ENCODE data around the gene LRP3. TPM values are rescaled to one million over a fixed set of nuclear protein-coding genes. Genes with fewer than 3 reads are reported as not detected.
A peak's percentile ranks its signal among the peaks of the same experiment; 100 is the strongest.

Gene LRP3
- total and polyA plus RNA-seq, 2 experiments from 2014 or later, result 3.5 to 62.7 TPM

DNA sequence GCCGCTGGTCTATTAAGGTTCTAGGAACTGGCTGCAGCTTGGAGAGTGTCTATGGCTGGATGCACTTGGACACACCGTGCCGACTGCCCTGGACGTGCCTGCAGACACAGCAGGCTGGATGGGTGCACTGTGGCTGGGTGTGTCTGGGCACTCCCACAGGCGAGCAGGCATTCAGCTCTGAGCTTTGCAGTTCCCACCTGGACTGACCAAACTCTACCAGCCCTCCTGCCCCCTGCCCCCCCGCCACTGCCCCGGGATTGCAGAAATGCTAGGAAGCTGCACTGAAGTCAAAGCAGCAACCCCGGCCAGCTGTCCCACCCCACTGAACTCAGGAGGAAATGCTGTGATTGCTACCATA lies 7.0 kb upstream of the LRP3 start:
- no peaks in the 10 kb centered on the region for H4K20me1 ChIP-seq (replicated peaks; ENCODE audit: insufficient read depth)
- no peak for ATAC-seq
- H3K27me3 Mint-ChIP-seq (ENCODE audit: insufficient read depth, low read depth, poor library complexity), result peaks cover 13% of the 10 kb centered on the region
- peaks cover 6% of the 10 kb centered on the region for H3K4me1 ChIP-seq (ENCODE audit: insufficient read depth)
- no peaks in the 10 kb centered on the region for H3K9me3 Mint-ChIP-seq
- peak overlapping the region; percentile 48; the same call in 2 of the 3 replicates for H3K4me3 Mint-ChIP-seq
- H3F3A ChIP-seq (replicated peaks; ENCODE audit: low read depth), result peaks cover 3% of the 10 kb centered on the region; the same call in 1 of the 2 replicates
- no peaks in the 10 kb centered on the region for H3K36me3 ChIP-seq (ENCODE audit: insufficient read depth)
- H3K9me2 ChIP-seq (ENCODE audit: insufficient read depth), result no peaks in the 10 kb centered on the region
- peaks cover under 1% of the 10 kb centered on the region; the same call in 1 of the 2 replicates for H3K27me3 ChIP-seq (ENCODE audit: insufficient read depth)
- no peaks in the 10 kb centered on the region for H3K79me2 ChIP-seq (replicated peaks; ENCODE audit: insufficient read depth)
- H3K4me3 ChIP-seq, result no peak overlapping the region
- peak overlapping the region; percentile 86; the same call in 1 of the 2 replicates for H2AFZ ChIP-seq
- no peak for DNase-seq (ENCODE audit: low spot score)
- no peak overlapping the region for H3K27ac ChIP-seq (ENCODE audit: low read depth)
- TF ChIP-seq POLR2AphosphoS5 (IDR thresholded peaks at IDR 0.05; ENCODE audit: low read depth) (no peak), EZH2phosphoT487 (IDR thresholded peaks at IDR 0.05; ENCODE audit: unreplicated experiment) (no peak), ZNF114 (CRISPR knock-in tag; IDR thresholded peaks at IDR 0.05) (no peak), ETS1 (IDR thresholded peaks at IDR 0.05) (no peak)
- TF ChIP-seq, protein P1, sequence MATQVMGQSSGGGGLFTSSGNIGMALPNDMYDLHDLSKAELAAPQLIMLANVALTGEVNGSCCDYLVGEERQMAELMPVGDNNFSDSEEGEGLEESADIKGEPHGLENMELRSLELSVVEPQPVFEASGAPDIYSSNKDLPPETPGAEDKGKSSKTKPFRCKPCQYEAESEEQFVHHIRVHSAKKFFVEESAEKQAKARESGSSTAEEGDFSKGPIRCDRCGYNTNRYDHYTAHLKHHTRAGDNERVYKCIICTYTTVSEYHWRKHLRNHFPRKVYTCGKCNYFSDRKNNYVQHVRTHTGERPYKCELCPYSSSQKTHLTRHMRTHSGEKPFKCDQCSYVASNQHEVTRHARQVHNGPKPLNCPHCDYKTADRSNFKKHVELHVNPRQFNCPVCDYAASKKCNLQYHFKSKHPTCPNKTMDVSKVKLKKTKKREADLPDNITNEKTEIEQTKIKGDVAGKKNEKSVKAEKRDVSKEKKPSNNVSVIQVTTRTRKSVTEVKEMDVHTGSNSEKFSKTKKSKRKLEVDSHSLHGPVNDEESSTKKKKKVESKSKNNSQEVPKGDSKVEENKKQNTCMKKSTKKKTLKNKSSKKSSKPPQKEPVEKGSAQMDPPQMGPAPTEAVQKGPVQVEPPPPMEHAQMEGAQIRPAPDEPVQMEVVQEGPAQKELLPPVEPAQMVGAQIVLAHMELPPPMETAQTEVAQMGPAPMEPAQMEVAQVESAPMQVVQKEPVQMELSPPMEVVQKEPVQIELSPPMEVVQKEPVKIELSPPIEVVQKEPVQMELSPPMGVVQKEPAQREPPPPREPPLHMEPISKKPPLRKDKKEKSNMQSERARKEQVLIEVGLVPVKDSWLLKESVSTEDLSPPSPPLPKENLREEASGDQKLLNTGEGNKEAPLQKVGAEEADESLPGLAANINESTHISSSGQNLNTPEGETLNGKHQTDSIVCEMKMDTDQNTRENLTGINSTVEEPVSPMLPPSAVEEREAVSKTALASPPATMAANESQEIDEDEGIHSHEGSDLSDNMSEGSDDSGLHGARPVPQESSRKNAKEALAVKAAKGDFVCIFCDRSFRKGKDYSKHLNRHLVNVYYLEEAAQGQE (IDR thresholded peaks at IDR 0.05; ENCODE audit: unreplicated experiment), result no peak
- peaks cover 10% of the 10 kb centered on the region for H3K4me1 Mint-ChIP-seq
- no peak overlapping the region for H3K27ac Mint-ChIP-seq
- peak overlapping the region; percentile 38 for H3K4me2 ChIP-seq
- no peaks in the 10 kb centered on the region for H3K36me3 Mint-ChIP-seq (ENCODE audit: low read depth)

DNA sequence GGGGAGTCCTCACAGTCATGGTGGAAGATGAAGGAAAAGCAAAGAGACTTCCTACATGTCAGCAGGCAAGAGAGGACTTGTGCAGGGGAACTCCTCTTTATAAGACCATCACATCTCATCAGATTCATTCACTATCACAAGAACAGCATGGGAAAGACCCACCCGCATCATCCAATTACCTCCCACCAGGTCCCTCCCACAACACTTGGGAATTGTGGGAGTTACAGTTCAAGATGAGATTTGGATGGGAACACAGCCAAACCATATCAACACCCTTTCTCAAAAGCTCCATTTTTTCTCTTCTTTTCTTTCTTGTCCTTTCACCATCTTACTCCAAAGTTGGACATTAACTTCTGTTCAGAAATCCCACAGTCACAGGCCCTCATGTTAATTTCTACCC lies 4.7 kb upstream of the LRP3 start:
- no peak for DNase-seq (ENCODE audit: low spot score)
- H3K9me3 Mint-ChIP-seq, result no peaks in the 10 kb centered on the region; the same call in 2 of the 3 replicates
- no peaks in the 10 kb centered on the region for H3K36me3 ChIP-seq (ENCODE audit: insufficient read depth)
- H3K27ac ChIP-seq (ENCODE audit: low read depth), result no peak overlapping the region
- no peaks in the 10 kb centered on the region for H4K20me1 ChIP-seq (replicated peaks; ENCODE audit: insufficient read depth)
- no peaks in the 10 kb centered on the region for H3K79me2 ChIP-seq (replicated peaks; ENCODE audit: insufficient read depth)
- no peaks in the 10 kb centered on the region for H3K36me3 Mint-ChIP-seq (ENCODE audit: low read depth)
- peaks cover 10% of the 10 kb centered on the region for H3K4me1 Mint-ChIP-seq
- no peak for ATAC-seq
- no peak overlapping the region for H2AFZ ChIP-seq
- 0 out of 2 replicates have a peak, but pooled peaks cover 3% of the 10 kb centered on the region for H3F3A ChIP-seq (replicated peaks; ENCODE audit: low read depth)
- no peak overlapping the region for H3K4me3 Mint-ChIP-seq
- H3K27me3 Mint-ChIP-seq (ENCODE audit: insufficient read depth, low read depth, poor library complexity), result peaks cover 24% of the 10 kb centered on the region
- H3K27ac Mint-ChIP-seq, result no peak overlapping the region
- H3K9me2 ChIP-seq (ENCODE audit: insufficient read depth), result no peaks in the 10 kb centered on the region
- peaks cover 17% of the 10 kb centered on the region for H3K27me3 ChIP-seq (ENCODE audit: insufficient read depth)
- no peak overlapping the region for H3K4me3 ChIP-seq
- H3K4me2 ChIP-seq, result no peak overlapping the region
- H3K4me1 ChIP-seq (ENCODE audit: insufficient read depth), result peaks cover 6% of the 10 kb centered on the region
- TF ChIP-seq, protein P1 (IDR thresholded peaks at IDR 0.05; ENCODE audit: unreplicated experiment), result no peak
- TF ChIP-seq EZH2phosphoT487 (IDR thresholded peaks at IDR 0.05; ENCODE audit: unreplicated experiment) (no peak), ZNF331 (CRISPR knock-in tag; IDR thresholded peaks at IDR 0.05; ENCODE audit: low read depth) (no peak), CREB1 (CRISPR knock-in tag; IDR thresholded peaks at IDR 0.05; ENCODE audit: low read depth) (no peak), JUNB (IDR thresholded peaks at IDR 0.05; ENCODE audit: unreplicated experiment) (no peak), NANOG (IDR thresholded peaks at IDR 0.05; ENCODE audit: borderline replicate concordance) (no peak), STAT1 (IDR thresholded peaks at IDR 0.05; ENCODE audit: unreplicated experiment) (no peak)
